Glutamatergic neuron (in vitro differentiated cells): ENCODE data around the gene NR6A1. TPM values are rescaled to one million over a fixed set of nuclear protein-coding genes. Genes with fewer than 3 reads are reported as not detected.

Source experiments
- DNase-seq: peaks from one replicate; pipeline ENCODE4 v3.0.0; 2022
- H3K27ac Mint-ChIP-seq: one replicate; pipeline ENCODE4 v1.8.0; 2020; ENCODE audit warnings: mild to moderate bottlenecking, mixed read lengths, inconsistent platforms; ENCODE audit not compliant: unreplicated experiment
- H3K27me3 Mint-ChIP-seq: one replicate; pipeline ENCODE4 v1.8.0; 2020; ENCODE audit warnings: mild to moderate bottlenecking, moderate library complexity, mixed read lengths, inconsistent platforms; ENCODE audit not compliant: unreplicated experiment
- H3K36me3 Mint-ChIP-seq: one replicate; pipeline ENCODE4 v1.8.0; 2020; ENCODE audit warnings: mild to moderate bottlenecking, mixed read lengths, inconsistent platforms; ENCODE audit not compliant: unreplicated experiment
- H3K4me1 Mint-ChIP-seq: one replicate; pipeline ENCODE4 v1.8.0; 2020; ENCODE audit warnings: mild to moderate bottlenecking, low read depth, mixed read lengths, inconsistent platforms; ENCODE audit not compliant: unreplicated experiment
- H3K4me3 Mint-ChIP-seq: one replicate; pipeline ENCODE4 v1.8.0; 2020; ENCODE audit warnings: mild to moderate bottlenecking, mixed read lengths, inconsistent platforms; ENCODE audit not compliant: unreplicated experiment
- H3K9me3 Mint-ChIP-seq: one replicate; pipeline ENCODE4 v1.8.0; 2020; ENCODE audit warnings: mild to moderate bottlenecking, moderate library complexity, mixed read lengths, inconsistent platforms; ENCODE audit not compliant: unreplicated experiment
- total RNA-seq: library from RNA; stranded (reverse); fragmentation: NEBNext Ultra II Directional; extraction: Animal tissue kit (Norgen Biotek cat#: 25700); gene quantifications from one replicate; pipeline ENCODE4 v1.2.1, GENCODE V29; 2021; ENCODE audit not compliant: unreplicated experiment
- TF ChIP-seq, protein P1 (sequence below): fragments of 200-600 bp; sonication (generic); IDR thresholded peaks from one replicate; pipeline ENCODE4 v1.5.0; 2021; ENCODE audit not compliant: partially characterized antibody, unreplicated experiment

The NR6A1 gene
- total RNA-seq, 1 donor from 2014 or later, result 51.0 TPM

DNA sequence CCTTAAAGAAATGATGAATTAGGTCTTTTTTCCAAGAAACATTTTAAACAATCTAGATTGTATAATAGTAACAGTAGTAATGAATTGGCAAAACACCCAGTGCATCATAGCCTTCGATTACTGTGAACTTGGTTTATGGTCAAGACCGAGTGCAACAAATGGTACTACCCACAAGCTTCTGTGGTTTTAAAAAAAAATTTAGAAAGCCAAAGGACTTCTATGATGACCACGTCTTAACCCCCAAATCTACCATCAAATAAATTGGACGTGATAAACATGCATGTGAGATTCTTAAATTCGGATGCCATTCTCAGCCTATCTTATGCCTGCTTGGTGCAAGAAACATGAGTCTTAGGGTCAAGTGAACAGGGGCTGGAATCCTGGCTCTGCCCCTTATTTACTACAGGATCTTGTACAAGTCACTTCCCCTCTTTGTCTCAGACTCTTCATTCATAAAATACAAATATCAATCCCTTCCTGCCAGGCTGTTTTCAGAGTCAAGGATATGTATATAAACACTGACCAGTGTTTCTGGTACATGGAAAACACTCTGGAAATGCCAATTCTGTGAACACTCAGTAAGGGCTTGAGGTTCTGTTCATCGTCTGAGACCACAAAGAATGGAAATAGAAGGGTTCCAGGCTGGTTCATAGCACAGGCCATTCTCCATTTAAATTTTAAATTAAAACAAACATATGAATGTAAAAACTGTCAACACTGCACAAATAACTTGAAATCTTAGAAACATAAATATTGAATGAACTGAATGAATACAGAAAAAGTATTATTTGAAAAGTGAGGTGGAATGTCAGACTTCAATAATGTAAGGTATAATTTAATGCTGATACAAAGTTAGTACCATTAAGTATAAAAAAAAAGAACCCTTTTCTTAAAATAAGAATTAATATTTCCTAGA, 107.8 kb downstream of the NR6A1 start:
- Mint-ChIP-seq H3K4me3 (no peak overlapping the region), H3K36me3 (no peaks in the 10 kb centered on the region), H3K9me3 (peaks cover 7% of the 10 kb centered on the region), H3K4me1 (peaks cover 23% of the 10 kb centered on the region), H3K27me3 (no peaks in the 10 kb centered on the region), H3K27ac (no peak overlapping the region)
- TF ChIP-seq, protein P1, sequence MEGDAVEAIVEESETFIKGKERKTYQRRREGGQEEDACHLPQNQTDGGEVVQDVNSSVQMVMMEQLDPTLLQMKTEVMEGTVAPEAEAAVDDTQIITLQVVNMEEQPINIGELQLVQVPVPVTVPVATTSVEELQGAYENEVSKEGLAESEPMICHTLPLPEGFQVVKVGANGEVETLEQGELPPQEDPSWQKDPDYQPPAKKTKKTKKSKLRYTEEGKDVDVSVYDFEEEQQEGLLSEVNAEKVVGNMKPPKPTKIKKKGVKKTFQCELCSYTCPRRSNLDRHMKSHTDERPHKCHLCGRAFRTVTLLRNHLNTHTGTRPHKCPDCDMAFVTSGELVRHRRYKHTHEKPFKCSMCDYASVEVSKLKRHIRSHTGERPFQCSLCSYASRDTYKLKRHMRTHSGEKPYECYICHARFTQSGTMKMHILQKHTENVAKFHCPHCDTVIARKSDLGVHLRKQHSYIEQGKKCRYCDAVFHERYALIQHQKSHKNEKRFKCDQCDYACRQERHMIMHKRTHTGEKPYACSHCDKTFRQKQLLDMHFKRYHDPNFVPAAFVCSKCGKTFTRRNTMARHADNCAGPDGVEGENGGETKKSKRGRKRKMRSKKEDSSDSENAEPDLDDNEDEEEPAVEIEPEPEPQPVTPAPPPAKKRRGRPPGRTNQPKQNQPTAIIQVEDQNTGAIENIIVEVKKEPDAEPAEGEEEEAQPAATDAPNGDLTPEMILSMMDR, result no peak
- no peak for DNase-seq

DNA sequence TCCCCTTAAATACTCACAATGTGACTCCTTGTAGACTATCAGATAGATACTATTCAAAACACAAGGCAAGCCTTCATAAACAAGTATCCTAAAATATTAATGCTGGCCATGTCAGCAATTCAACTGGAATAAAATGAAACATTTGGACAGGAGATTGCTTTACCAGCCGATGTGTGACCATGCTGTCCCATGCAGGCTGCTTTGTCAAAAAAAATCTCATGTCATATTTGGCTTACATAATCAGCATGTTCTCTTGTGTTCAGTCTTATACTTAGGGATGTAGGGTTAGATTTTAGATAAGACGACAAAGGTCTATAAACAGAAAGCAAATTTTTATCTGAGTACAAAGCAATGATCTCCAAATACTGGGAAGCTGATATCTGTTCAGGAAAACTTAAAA, 108.5 kb downstream of the NR6A1 start:
- H3K4me3 Mint-ChIP-seq, result no peak overlapping the region
- no peaks in the 10 kb centered on the region for H3K36me3 Mint-ChIP-seq
- DNase-seq, result no peak
- H3K27me3 Mint-ChIP-seq, result peaks cover 1% of the 10 kb centered on the region
- peaks cover 27% of the 10 kb centered on the region for H3K4me1 Mint-ChIP-seq
- no peak overlapping the region for H3K27ac Mint-ChIP-seq
- H3K9me3 Mint-ChIP-seq, result peaks cover 7% of the 10 kb centered on the region
- TF ChIP-seq, protein P1, result no peak

DNA sequence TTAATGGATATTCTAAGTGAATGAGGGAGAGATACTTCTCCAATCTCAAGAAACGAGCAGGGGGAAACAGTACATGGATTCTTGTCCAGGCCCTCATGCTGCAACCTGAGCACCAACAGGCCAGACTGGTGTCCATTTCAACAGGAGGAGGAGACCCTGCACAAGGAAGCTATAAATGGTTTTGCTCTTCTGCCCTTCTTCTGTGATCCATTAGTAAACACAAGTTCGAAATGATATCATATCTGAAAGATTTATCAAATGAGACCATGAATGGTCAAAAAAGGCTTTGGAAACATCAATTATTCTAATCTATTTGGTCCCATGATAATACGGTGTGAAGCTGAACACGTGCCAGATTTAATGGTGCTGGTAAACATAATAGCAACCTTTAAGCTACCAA, 109.8 kb downstream of the NR6A1 start:
- Mint-ChIP-seq H3K27me3 (peaks cover 1% of the 10 kb centered on the region), H3K9me3 (peaks cover 7% of the 10 kb centered on the region), H3K4me3 (peak overlapping the region; percentile 67), H3K27ac (no peak overlapping the region), H3K4me1 (peaks cover 30% of the 10 kb centered on the region), H3K36me3 (no peaks in the 10 kb centered on the region)
- TF ChIP-seq, protein P1, result no peak
- no peak for DNase-seq

DNA sequence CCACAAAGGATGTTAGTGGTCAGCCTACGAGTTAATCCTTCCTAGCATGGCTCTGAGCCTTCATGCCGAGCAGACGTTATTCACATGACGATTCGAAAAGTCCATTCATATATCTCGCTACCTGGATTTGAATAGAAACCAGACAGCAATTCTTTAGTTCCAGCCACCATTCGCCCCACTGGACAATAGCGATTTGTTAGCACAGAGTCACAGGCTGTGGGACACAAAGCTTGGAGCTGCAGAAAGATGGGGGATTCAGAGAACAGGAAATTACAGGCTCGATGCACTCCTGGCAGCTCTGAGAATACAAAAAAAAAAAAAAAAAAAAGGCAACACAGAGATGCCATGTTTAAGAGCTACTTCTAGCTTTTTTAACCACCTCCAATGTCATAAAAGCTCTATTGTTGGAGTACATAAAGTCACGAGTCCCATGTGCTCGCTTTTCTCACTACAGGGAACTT, 110.7 kb downstream of the NR6A1 start:
- H3K4me1 Mint-ChIP-seq, result peaks cover 30% of the 10 kb centered on the region
- no peak for DNase-seq
- no peaks in the 10 kb centered on the region for H3K36me3 Mint-ChIP-seq
- H3K9me3 Mint-ChIP-seq, result peaks cover 7% of the 10 kb centered on the region
- peaks cover 1% of the 10 kb centered on the region for H3K27me3 Mint-ChIP-seq
- peak overlapping the region; percentile 85 for H3K4me3 Mint-ChIP-seq
- TF ChIP-seq, protein P1, result no peak
- peak overlapping the region; percentile 85 for H3K27ac Mint-ChIP-seq

DNA sequence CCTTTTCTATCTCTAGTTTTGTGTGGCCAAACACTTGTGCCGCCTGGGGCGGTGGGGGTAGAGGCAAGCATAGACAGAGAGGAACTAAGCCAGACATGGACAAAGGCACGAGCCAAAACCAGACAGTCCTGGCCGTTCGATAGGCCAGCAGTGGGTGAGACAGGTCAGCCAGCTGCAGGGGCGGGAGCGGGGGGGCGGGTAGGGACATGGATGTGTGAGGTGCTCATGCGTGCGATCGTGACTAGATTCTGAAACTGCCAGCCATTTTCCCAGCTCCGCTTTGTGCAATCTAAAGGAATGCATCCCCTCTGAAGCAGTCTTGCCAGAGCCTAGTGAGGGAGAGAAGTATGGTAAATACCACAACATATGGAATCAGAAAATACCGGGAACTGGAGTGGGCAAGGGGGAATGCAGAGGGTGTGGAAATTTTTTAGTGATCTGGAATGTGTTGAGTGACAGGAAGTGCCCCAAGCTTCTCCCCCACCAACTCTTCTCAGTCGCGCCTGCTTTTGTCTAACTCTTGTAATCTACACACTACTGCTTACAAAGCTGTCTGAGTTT, 111.9 kb downstream of the NR6A1 start:
- Mint-ChIP-seq H3K4me1 (peaks cover 30% of the 10 kb centered on the region), H3K36me3 (no peaks in the 10 kb centered on the region), H3K9me3 (peaks cover 7% of the 10 kb centered on the region), H3K27ac (peak overlapping the region; percentile 80), H3K27me3 (peaks cover 1% of the 10 kb centered on the region), H3K4me3 (peak overlapping the region; percentile 96)
- peak; percentile 77 for DNase-seq
- TF ChIP-seq, protein P1, result no peak
